Subcutaneous preadipocyte (primary cell): Measurements from ENCODE around the gene FURIN. TPM values are rescaled to one million over a fixed set of nuclear protein-coding genes. Genes with fewer than 3 reads are reported as not detected.

ENCODE experiments used
- small RNA-seq: library from RNA; depleted of rRNA; stranded (forward); fragments of <200 nt; gene quantifications from one replicate; pipeline ENCODE3, GENCODE V24; 2012
- total RNA-seq: library from RNA; depleted of rRNA; stranded (reverse); fragments of >200 nt; gene quantifications from 2 replicates; pipeline ENCODE4 v1.2.3, GENCODE V29; 2012

FURIN gene
- total RNA-seq: 30.1 and 50.8 TPM in 2 replicates

GRCh38 chr15:90868261-90868689 lies at the start of gene FURIN:
FURIN (plus strand) TSS chr15:90868588; CDS start chr15:90875741, 7,153 bp downstream.

GRCh38 chr15:90883976-90884718 lies 15.8 kb downstream of the FURIN start, which contains the start of gene FES:
FES (plus strand) TSS chr15:90884504; CDS start chr15:90885046, 542 bp downstream.

GRCh38 chr15:90902840-90903732 lies 34.7 kb downstream of the FURIN start, which contains the start of gene MAN2A2:
MAN2A2 (plus strand) TSS chr15:90903302; CDS start chr15:90904208, 906 bp downstream.

GRCh38 chr15:90931828-90932659 lies 63.7 kb downstream of the FURIN start, which contains the start of gene HDDC3:
HDDC3 (minus strand) TSS chr15:90932549; CDS start chr15:90932540, 9 bp downstream.

Small RNA genes within 50 kb of the gene (small RNA-seq; reads per million reads assigned to genes)
- gene RN7SL363P: not detected

Other genes with a start within 250 kb of the FURIN start
- gene BLM, start 151.2 kb upstream of the FURIN start, total RNA-seq: 5.9 and 12.1 TPM in 2 replicates
- 15.4 and 25.7 TPM in 2 replicates for gene FES, start 15.9 kb downstream of the FURIN start, total RNA-seq
- gene MAN2A2, start 34.7 kb downstream of the FURIN start, total RNA-seq: 6.2 and 11.3 TPM in 2 replicates
- 15.8 and 20.3 TPM in 2 replicates for gene HDDC3, start 64.0 kb downstream of the FURIN start, total RNA-seq
- 59.2 and 61.6 TPM in 2 replicates for gene UNC45A, start 66.7 kb downstream of the FURIN start, total RNA-seq
- 13.6 and 16.6 TPM in 2 replicates for gene RCCD1, start 86.3 kb downstream of the FURIN start, total RNA-seq
- gene PRC1, start 125.9 kb downstream of the FURIN start, total RNA-seq: 87.8 and 159 TPM in 2 replicates
- gene VPS33B, start 154.0 kb downstream of the FURIN start, total RNA-seq: 8.8 and 9.6 TPM in 2 replicates
- not detected in 2 replicates for gene SV2B, start 231.7 kb downstream of the FURIN start, total RNA-seq